Posterior cingulate gyrus (tissue), 11 donors: ENCODE results near the gene NETO2.
"Not testable (repeated sequence)": the region's sequence is repeated elsewhere in the genome, so short reads cannot be mapped to it uniquely, and the experiment has no call there.

Experiments used
- DNase-seq, 10 donors: peaks; one replicate each; pipeline versions ENCODE4 v3.0.0 to v3.0.0-alpha.2; 2020 to 2021; ENCODE audit warnings: mixed read lengths in 3 of 10
- intact Hi-C: fragments of 100-400 bp; cut with DNase I; formaldehyde crosslinking; loops from one replicate; pipeline ENCODE4 v1.15.1; 2023

Gene NETO2

DNA sequence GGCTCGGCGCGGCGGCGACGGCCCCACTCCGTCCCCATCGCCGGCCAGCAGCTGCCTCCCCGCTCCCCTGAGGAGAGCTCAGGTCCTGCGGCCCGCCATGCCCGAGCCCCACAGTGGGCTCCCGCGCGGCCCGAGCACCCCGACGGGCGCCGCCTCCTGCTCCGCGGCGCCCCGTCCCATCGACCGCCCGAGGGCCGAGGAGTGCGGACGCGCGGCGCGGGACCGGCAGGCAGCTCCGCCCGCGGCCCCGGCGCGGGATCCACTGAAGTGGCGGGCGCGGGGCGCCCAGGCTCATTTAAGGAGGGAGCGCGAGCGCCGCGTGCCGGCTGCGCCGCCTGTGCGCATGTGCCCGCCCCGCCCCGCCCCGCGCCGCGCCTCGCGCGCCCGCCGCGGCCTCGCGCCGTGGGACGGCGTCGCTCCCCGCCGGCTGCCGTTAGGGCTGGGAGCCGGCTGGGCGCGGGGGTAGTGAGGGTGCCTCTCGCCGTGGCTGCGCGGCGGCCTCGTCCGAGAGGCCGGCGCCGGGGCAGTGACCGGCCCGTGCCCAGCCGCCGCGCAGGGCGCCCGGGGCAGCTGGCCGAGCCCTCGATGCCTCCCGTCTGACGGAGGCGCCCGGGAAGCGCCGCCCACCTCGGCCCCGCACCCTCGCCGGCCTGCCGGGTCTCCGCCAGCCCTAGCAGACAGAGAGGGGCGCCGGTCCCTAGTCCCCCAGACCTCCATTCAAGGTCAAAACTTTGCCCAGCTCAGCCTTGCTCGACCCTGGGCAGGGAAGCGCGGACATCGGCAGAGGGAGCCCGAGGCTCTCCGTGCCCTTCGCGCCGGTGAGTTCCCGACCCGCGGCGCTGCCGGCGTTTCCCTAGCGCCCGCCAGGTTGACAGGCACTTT is at the start of gene NETO2:
Gene NETO2 (minus strand): TSS at position 269 of the 882 bp plus-strand sequence. CDS start 333 bp downstream, outside the sequence.
- DNase-seq = peak; percentile 26 to 92 (median 54)

DNA sequence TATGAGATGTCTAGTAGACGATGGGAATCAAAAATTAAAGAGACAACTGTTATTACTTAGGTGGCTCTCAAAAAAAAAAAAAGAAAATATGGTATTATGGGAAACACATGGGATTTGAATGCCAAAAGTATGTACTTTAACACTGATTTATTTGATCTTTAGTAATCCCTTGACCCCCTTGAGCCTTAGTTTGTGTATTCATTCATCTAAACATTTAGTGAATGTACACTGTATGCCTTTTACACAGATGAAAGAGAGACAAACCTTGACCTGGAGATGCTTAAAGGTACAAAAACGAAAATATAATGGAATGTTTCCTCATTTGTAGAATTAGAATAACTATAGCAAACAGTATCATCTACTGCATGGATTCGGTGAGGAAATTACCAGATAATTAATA is 38.6 kb upstream of the NETO2 start:
- intact Hi-C loops = no loop called here
- DNase-seq = no peak

More for the DNA sequence above, at the start of gene NETO2:
- intact Hi-C loops = loop anchor here (2.0 to 5.0 kb wide), 3 partner anchors 107 to 1013 kb away; no protein-coding TSS in a partner anchor

DNA sequence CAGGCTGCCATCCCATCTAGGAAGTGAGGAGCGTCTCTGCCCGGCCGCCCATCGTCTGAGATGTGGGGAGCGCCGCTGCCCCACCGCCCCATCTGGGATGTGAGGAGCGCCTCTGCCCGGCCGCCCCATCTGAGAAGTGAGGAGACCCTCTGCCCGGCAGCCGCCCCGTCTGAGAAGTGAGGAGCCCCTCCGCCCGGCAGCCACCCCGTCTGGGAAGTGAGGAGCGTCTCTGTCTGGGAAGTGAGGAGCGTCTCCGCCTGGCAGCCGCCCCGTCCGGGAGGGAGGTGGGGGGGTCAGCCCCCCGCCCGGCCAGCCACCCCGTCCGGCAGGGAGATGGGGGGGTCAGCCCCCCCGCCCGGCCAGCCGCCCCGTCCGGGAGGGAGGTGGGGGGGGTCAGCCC is 37.3 kb upstream of the NETO2 start:
- intact Hi-C loops = not testable (repeated sequence)
- peak in 1 of 10 donors; percentile 73 for DNase-seq

- intact Hi-C loops = no loop called here
- DNase-seq = no peak
Measured at GRCh38 chr16:47180073-47180472, 36.3 kb upstream of the NETO2 start.

DNA sequence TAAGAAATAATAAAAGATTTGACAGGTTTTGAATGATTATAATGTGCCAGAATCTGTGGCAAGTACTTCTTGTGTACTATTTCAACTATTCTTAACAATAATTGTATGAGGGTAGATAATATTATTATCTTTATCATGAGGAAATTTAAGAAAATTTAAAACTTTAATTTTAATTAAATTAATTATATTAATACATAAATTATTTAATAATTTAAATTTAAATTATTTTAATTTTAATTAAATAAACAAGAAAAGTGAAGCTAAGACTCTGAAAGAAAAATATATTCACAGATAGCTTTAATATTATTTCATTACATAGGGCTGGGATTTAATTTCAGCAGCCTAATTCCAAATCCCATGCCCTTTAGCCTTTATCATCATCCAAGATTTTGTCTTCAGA is 31.4 kb upstream of the NETO2 start:
- intact Hi-C loops = no loop called here
- DNase-seq = no peak

DNA sequence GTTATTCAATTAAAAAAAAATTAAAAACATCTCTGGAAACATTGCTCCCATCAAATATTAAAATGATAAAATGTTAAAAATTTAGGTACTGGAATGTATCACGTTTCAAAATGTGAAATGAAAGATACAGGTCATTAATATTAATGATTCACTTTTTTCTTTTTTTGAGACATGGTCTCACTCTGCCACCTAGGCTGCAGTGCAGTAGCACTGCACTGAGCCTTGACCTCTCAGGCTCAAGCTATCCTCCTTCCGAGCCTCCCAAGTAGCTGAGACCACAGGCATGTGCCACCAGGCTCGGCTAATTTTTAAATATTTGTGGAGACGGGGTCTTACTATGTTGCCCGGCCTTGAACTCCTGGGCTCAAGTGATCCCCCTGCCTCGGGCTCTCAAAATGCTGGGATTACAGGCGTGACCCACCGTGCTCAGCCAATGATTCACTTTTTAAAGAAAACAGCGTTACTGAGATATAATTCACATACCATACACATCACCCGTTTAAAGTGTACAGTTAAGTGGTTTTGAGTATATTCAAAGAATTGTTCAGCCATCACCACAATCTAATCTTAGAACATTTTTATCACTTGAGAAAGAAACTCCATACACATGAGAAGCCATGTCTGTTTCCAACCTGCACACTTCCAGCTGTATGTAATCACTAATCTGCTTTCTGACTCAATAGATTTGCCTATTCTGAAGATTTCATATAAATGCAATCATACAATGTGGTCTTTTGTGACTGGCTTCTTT is 19.1 kb upstream of the NETO2 start:
- intact Hi-C loops = no loop called here
- no peak for DNase-seq

GRCh38 chr16:47161464-47161863 is 17.7 kb upstream of the NETO2 start:
- intact Hi-C loops = no loop called here
- DNase-seq = no peak

DNA sequence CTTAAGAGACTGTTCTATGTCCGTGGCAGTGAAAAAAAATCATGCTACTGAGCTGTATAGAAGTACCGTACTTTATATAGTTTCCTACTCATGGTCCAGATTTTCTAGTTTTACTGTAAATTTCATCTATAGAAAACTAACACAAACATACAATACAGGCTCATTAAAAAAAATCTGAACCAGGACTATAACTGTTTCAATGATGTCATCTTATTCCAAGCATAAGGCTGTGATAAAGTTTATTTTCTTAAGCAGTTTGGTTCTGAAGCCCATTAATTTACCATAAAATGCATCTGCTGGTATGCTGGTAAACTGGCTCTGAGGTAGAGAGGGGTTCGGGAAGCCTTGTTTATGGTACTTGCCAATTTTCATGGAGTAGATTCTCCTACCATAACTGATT is 16.7 kb upstream of the NETO2 start:
- intact Hi-C loops = no loop called here
- DNase-seq = no peak

DNA sequence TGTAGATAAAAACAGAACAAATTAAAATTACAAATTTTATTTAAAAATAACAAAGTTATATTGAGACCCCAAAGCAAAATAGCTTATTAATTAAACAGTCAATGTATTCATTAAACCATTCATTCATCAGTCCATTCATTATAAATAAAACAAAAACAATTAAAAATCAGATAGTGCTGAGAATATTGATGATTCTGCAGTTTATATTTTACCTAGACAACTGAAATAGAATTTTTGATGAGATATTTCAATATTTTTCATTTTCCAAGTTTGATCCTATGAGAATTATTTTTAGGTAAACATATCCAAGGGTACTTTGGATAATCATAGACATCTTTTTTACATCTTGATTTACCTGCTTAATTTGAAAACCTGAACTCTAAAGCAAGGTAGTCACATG is 15.2 kb upstream of the NETO2 start:
- intact Hi-C loops = no loop called here
- no peak for DNase-seq

DNA sequence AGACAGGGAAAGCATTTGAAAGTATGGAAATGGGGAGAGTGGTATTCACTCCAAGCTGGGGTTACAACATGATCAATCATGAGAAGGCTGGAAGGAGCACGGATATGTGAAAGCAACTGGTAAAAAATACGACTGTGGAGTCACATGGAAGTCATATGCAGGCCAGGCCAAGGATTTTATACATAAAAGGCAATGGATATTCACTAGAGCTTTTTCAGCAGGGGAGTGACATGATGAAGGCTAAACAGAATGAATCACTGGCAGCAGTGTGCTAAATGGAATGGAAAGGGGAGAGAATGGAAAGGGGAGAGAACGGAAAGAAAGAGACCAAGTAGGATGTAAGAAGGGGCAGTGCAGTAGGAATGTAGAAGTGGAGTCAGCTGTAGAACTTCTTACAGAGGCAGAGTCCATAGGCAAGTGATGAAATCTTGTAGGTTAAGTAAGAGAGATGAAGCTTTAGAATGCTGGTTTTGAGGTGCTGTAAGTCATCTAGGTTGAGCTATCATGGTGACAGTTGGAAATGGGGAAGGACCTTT is 13.0 kb upstream of the NETO2 start:
- no peak for DNase-seq
- intact Hi-C loops = no loop called here

DNA sequence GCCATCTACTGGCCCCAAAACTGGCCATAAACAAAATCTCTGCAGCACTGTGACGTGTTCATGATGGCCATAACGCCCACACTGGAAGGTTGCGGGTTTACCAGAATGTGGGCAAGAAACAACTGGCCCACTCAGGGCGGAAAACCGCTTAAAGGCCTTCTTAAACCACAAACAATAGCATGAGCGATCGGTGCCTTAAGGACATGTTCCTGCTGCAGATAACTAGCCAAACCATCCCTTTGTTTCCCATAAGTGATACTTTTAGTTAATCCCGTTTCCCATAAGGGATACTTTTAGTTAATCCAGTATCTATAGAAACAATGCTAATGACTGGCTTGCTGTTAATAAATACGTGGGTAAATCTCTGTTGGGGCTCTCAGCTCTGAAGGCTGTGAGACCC is 8.8 kb upstream of the NETO2 start:
- DNase-seq, intact Hi-C loops: not testable (repeated sequence)

DNA sequence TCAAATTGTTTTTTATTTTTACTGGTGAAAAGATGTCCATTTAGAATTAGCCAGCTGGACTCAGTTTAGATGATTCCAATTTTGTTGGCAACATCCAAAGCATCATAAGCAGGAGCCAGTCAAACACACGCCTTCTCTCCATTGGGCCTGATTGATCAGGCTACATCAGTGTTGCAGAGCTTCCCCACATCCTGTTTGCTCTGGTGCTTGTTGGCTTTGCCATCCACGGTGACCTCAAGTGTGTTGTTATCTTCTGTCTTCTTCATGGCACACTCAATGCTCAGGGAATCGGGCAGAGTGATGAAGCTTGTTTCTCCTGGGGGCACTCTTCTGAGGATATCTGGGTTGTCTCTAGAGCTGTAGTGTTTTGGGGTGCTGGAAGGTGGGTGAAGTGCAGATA is 6.3 kb upstream of the NETO2 start:
- intact Hi-C loops = no loop called here
- no peak for DNase-seq

- DNase-seq = no peak
- intact Hi-C loops = loop anchor here (5.0 kb wide), 2 partner anchors 107 to 913 kb away; no protein-coding TSS in a partner anchor
Measured at GRCh38 chr16:47144559-47144877, 773 bp upstream of the NETO2 start.

DNA sequence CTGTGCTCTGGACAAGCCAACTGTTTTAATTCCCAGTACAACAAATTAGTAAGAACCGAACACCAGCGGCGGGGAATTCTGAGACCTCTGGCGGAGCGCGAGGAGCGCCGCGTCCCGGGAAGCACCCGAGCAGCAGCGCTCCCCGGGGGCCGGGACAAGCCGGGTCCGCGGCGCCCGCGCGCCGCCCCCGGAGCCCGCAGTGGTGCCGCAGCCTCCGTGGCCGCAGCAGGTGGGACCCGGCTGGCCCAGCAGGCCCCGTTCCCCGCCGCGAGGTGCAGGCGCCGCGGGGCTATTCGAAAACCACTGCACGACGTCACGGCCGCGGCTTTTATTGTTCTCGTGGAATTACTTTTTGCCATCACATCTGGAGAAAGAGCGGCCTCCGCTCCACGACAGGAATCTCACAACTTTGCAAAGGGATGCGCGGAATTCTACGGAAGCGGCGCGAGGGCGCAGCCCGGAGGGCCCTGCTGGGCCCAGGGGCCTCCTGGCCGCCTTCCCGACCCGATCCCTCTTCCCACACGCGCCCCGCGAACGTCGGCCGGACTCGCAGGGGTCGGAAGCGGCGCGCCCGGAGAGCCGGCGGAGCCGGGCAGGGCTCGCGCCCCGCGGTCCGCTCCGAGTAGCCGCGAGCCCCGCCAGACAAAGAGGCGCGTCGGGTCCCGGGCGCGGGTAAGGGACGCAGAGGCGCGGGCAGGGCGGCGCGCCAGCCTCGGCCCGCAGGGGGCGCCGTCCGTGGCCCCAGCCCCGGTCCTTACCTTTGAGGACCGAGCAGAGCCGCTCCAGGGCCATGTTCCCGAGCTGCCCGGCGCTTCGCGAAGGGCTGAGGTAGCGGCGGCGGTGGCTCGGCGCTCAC is 696 bp downstream of the NETO2 start:
- intact Hi-C loops = loop anchor here (2.0 to 5.0 kb wide), 3 partner anchors 106 to 1014 kb away; no protein-coding TSS in a partner anchor
- peak in 9 of 10 donors; percentile 15 to 88 (median 36) for DNase-seq

- intact Hi-C loops = loop anchor here (2.0 to 5.0 kb wide), 3 partner anchors 105 to 1014 kb away; no protein-coding TSS in a partner anchor
- DNase-seq = no peak
Measured at GRCh38 chr16:47142486-47142820, 1.3 kb downstream of the NETO2 start.

- peak; percentile 79 to 98 (median 90) for DNase-seq
- intact Hi-C loops = loop anchor here (2.0 to 5.0 kb wide), 3 partner anchors 105 to 1015 kb away; no protein-coding TSS in a partner anchor
Measured at GRCh38 chr16:47141773-47142485, 1.8 kb downstream of the NETO2 start.

DNA sequence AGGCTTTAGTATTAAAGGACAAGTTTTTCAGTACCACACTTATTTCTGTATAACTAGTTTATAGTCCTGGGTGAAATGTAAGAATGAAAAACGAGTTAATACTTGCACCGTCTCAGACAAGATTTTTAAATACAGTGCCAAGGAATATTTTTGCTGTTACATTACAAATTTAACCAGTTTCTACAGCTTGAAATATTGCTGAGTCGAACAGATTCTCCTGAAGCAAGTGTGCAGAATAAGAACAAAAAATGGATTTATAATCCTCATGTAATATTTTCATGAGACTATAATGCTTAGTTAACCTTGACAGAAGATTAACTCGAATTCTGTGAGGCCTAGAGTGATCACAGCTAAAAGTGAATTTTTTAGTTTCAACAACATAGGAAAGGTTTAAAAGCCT is 3.1 kb downstream of the NETO2 start:
- intact Hi-C loops = loop anchor here (5.0 kb wide), 2 partner anchors 103 to 917 kb away; no protein-coding TSS in a partner anchor
- no peak for DNase-seq

GRCh38 chr16:47139561-47140185 is 4.1 kb downstream of the NETO2 start:
- intact Hi-C loops = loop anchor here (5.0 kb wide), 2 partner anchors 102 to 918 kb away; no protein-coding TSS in a partner anchor
- no peak for DNase-seq

DNA sequence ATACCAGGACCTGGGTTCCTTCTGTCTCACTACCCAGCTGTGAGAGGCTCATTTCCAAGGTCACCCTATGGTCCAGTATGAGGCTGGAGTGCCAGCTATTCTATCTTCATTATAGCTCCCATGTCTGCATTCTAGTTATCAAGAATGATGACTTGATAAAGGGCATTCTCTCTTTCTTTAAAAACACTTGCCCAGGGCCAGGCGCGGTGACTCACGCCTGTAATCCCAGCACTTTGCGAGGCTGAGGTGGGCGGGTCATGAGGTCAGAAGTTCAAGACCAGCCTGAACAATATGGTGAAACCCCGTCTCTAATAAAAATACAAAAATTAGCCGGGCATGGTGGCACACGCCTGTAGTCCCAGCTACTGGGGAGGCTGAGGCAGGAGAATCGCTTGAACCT is 5.8 kb downstream of the NETO2 start:
- DNase-seq, intact Hi-C loops: not testable (repeated sequence)
